KMS-11 (cell line): ENCODE results near the gene ZBTB42.

Experiments
- H2AFZ ChIP-seq: fragments of 200-600 bp; sonication (generic); 2 replicates; pipeline ENCODE4 v1.6.1; 2016; ENCODE audit warnings: antibody characterized with exemption, mixed run types, low read depth
- H3K27ac ChIP-seq: fragments of 200-600 bp; sonication (generic); 2 replicates; pipeline ENCODE4 v1.6.1; 2016; ENCODE audit warnings: mild to moderate bottlenecking, mixed run types
- H3K27me3 ChIP-seq: fragments of 200-600 bp; sonication (generic); 2 replicates; pipeline ENCODE4 v1.6.1; 2017; ENCODE audit warnings: mild to moderate bottlenecking, low read depth, mixed run types, moderate library complexity; ENCODE audit not compliant: insufficient read depth
- H3K36me3 ChIP-seq: fragments of 200-600 bp; sonication (generic); 2 replicates; pipeline ENCODE4 v1.6.1; 2017; ENCODE audit warnings: mild to moderate bottlenecking, mixed run types; ENCODE audit not compliant: insufficient read depth
- H3K4me1 ChIP-seq: fragments of 200-600 bp; sonication (generic); 2 replicates; pipeline ENCODE4 v1.6.1; 2016; ENCODE audit warnings: mild to moderate bottlenecking, low read depth, mixed run types; ENCODE audit not compliant: poor library complexity, severe bottlenecking
- H3K4me2 ChIP-seq: fragments of 200-600 bp; sonication (generic); 2 replicates; pipeline ENCODE4 v1.7.0; 2016; ENCODE audit warnings: mild to moderate bottlenecking, mixed run types
- H3K4me3 ChIP-seq: fragments of 200-600 bp; sonication (generic); IDR thresholded peaks from 2 replicates; pipeline ENCODE4 v1.6.1; 2017; ENCODE audit warnings: low read depth, low read length, mixed read lengths; ENCODE audit not compliant: insufficient read depth
- H3K79me2 ChIP-seq: fragments of 200-600 bp; sonication (generic); 2 replicates; pipeline ENCODE4 v1.6.1; 2016; ENCODE audit warnings: low read depth, mixed run types; ENCODE audit not compliant: insufficient read depth
- H3K9ac ChIP-seq: fragments of 200-600 bp; sonication (generic); 2 replicates; pipeline ENCODE4 v1.6.1; 2016; ENCODE audit warnings: mild to moderate bottlenecking, mixed run types
- H4K20me1 ChIP-seq: fragments of 200-600 bp; sonication (generic); 2 replicates; pipeline ENCODE4 v1.6.1; 2016; ENCODE audit warnings: mild to moderate bottlenecking, mixed run types; ENCODE audit not compliant: insufficient read depth
- TF ChIP-seq, protein P1 (sequence below): fragments of 200-600 bp; sonication (generic); conservative IDR thresholded peaks from 2 replicates; pipeline ENCODE4 v1.6.1; 2017; ENCODE audit warnings: low read depth, mild to moderate bottlenecking, antibody characterized with exemption, low read length, moderate library complexity, mixed read lengths

Gene ZBTB42

DNA sequence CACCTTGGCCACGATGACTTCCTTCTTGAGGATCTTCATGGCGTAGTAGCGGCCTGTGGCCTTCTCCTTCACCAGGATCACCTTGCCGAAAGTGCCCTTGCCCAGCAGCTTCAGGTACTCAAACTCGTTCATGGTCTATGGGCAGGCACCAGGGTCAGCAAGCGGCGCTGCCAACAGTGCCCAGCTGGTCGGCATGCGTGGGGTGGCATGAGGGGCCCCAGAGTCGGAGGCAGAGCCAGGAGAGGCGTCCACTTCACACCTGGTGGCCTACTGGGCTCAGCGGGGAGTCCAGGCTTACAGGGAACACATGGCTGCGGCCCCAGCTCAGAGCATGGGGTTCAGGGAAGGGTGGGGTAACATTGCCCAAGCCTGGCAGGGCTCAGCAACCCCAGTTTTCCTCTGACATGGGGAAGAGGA lies 25.8 kb upstream of the ZBTB42 start:
- no peak overlapping the region for H3K4me2 ChIP-seq
- TF ChIP-seq, protein P1, sequence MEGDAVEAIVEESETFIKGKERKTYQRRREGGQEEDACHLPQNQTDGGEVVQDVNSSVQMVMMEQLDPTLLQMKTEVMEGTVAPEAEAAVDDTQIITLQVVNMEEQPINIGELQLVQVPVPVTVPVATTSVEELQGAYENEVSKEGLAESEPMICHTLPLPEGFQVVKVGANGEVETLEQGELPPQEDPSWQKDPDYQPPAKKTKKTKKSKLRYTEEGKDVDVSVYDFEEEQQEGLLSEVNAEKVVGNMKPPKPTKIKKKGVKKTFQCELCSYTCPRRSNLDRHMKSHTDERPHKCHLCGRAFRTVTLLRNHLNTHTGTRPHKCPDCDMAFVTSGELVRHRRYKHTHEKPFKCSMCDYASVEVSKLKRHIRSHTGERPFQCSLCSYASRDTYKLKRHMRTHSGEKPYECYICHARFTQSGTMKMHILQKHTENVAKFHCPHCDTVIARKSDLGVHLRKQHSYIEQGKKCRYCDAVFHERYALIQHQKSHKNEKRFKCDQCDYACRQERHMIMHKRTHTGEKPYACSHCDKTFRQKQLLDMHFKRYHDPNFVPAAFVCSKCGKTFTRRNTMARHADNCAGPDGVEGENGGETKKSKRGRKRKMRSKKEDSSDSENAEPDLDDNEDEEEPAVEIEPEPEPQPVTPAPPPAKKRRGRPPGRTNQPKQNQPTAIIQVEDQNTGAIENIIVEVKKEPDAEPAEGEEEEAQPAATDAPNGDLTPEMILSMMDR: no peak
- H3K27ac ChIP-seq: no peak overlapping the region
- H3K79me2 ChIP-seq: no peaks in the 10 kb centered on the region
- no peak overlapping the region for H3K9ac ChIP-seq
- no peaks in the 10 kb centered on the region for H4K20me1 ChIP-seq
- H3K36me3 ChIP-seq: no peaks in the 10 kb centered on the region
- no peak overlapping the region for H2AFZ ChIP-seq
- H3K4me1 ChIP-seq: no peaks in the 10 kb centered on the region
- H3K27me3 ChIP-seq: no peaks in the 10 kb centered on the region
- no peak overlapping the region for H3K4me3 ChIP-seq

DNA sequence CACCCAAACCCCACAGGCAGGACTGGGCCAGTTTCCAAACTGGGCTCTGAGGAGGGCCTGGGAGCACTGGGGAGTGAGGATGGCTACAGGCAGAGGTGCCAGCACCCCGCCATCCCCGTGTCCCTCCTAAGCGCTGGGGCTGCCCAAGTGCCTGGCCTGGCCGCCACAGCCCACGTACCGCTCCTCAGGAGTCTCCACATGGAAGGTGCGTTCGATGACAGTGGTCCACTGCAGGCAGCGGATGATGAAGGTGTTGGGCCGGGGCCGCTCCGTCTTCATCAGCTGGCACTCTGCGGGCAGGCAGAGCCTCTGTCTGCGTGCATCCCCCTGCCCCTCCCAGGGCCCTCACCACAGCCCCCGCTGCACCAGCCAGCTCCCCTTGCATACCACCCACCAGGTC lies 24.4 kb upstream of the ZBTB42 start:
- H3K27me3 ChIP-seq: no peaks in the 10 kb centered on the region
- no peaks in the 10 kb centered on the region for H4K20me1 ChIP-seq
- no peak overlapping the region for H3K9ac ChIP-seq
- TF ChIP-seq, protein P1: no peak
- H3K4me3 ChIP-seq: no peak overlapping the region
- H2AFZ ChIP-seq: no peak overlapping the region
- no peaks in the 10 kb centered on the region for H3K4me1 ChIP-seq
- H3K4me2 ChIP-seq: no peak overlapping the region
- no peaks in the 10 kb centered on the region for H3K79me2 ChIP-seq
- H3K27ac ChIP-seq: no peak overlapping the region
- H3K36me3 ChIP-seq: no peaks in the 10 kb centered on the region

DNA sequence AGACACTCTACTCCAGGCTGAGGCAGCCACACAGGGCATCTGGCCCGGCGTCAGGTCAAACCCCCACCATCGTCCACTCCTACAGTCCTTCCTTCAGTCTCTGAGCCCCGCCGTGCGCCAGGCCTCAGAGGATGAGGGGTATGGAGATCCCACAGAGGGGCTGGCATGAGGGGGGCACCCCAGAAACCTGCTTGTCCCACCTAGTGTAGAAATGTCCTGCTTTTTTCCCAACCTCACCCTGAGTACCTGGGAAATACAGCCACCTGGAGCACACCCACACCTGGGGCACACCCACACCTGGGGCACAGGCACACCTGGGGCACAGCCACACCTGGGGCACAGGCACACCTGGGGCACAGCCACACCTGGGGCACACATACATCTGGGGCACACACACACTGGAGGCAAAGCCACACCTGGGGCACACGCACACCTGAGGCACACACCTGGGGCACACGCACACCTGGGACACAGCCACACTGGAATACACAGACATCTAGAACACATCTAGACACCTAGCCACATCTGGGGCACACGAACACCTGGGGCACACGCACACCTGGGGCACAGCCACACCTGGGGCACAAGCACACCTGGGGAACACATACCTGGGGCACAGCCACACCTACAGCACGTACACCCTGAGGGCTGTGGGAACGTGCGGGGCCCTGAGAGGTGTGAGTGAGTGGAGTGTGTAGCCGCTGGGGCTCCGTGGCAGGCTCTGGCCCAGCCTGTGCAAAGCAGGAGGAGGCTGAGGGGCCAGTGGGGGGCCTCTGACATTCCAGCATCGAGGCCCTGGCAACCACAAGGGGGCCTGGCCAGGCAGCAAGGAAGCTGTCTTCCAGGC lies 23.7 kb upstream of the ZBTB42 start:
- no peak overlapping the region for H3K4me2 ChIP-seq
- no peaks in the 10 kb centered on the region for H3K79me2 ChIP-seq
- H3K36me3 ChIP-seq: no peaks in the 10 kb centered on the region
- H3K27ac ChIP-seq: no peak overlapping the region
- no peak overlapping the region for H3K4me3 ChIP-seq
- TF ChIP-seq, protein P1: no peak
- H3K27me3 ChIP-seq: no peaks in the 10 kb centered on the region
- H3K4me1 ChIP-seq: no peaks in the 10 kb centered on the region
- no peak overlapping the region for H3K9ac ChIP-seq
- H4K20me1 ChIP-seq: no peaks in the 10 kb centered on the region
- no peak overlapping the region for H2AFZ ChIP-seq

DNA sequence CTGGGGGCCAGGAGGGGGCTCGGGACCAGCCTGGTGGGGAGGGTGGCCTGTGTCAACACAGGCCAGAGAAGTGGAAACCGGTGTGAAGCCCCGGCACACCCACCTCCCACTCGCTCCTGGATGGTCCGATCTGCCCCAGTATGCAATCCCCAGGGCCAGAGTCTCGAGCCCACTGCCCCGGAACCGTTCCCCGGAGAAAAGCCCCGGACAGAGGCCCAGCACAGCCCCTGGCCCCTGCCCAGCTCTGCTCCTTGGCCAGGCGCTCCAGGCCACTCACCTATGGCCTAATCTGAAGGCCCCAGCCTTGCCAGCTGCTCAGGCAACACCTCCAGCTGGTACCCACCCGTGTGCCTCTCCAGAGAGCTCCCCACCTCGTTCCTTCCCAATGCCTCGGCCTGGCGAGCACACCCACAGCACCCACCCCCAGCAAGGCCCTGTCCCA lies 23.1 kb upstream of the ZBTB42 start:
- Histone ChIP-seq H3K9ac (no peak overlapping the region), H3K36me3 (no peaks in the 10 kb centered on the region)

More for the DNA sequence above, 23.1 kb upstream of the ZBTB42 start:
- Histone ChIP-seq H3K4me3 (no peak overlapping the region), H3K27me3 (no peaks in the 10 kb centered on the region), H3K4me2 (no peak overlapping the region), H2AFZ (no peak overlapping the region), H3K79me2 (no peaks in the 10 kb centered on the region), H3K4me1 (no peaks in the 10 kb centered on the region), H4K20me1 (no peaks in the 10 kb centered on the region), H3K27ac (no peak overlapping the region)
- TF ChIP-seq, protein P1: no peak
